GM23338 (cell line): Measurements from ENCODE around the gene C11orf71. TPM values are rescaled to one million over a fixed set of nuclear protein-coding genes. Genes with fewer than 3 reads are reported as not detected.

ENCODE experiments used
- ATAC-seq: fragments of 200-7000 bp; cut with Tn5 transposase; 3 replicates; pipeline ENCODE4 v1.9.1; 2020
- DNase-seq: peaks from one replicate; pipeline ENCODE4 v3.0.0-alpha.2; 2015; ENCODE audit warnings: low spot score
- H2AFZ ChIP-seq: fragments of 200-600 bp; sonication (generic); 2 replicates; pipeline ENCODE4 v1.8.0; 2016; ENCODE audit warnings: antibody characterized with exemption, mild to moderate bottlenecking, moderate library complexity
- H3F3A ChIP-seq: fragments of 200-600 bp; sonication (generic); replicated peaks from 2 replicates; pipeline ENCODE4 v1.8.0; 2017; ENCODE audit warnings: antibody characterized with exemption, mixed run types, low read depth
- H3K27ac ChIP-seq: fragments of 200-600 bp; sonication (generic); 2 replicates; pipeline ENCODE4 v1.6.1; 2016; ENCODE audit warnings: low read depth
- H3K27me3 ChIP-seq: fragments of 200-600 bp; sonication (generic); 2 replicates; pipeline ENCODE4 v1.8.0; 2016; ENCODE audit warnings: mild to moderate bottlenecking, mixed run types, moderate library complexity; ENCODE audit not compliant: insufficient read depth
- H3K36me3 ChIP-seq: fragments of 200-600 bp; sonication (generic); 2 replicates; pipeline ENCODE4 v1.8.0; 2016; ENCODE audit warnings: mild to moderate bottlenecking; ENCODE audit not compliant: insufficient read depth
- H3K4me1 ChIP-seq: fragments of 200-600 bp; sonication (generic); 2 replicates; pipeline ENCODE4 v1.8.0; 2016; ENCODE audit warnings: mild to moderate bottlenecking, moderate library complexity; ENCODE audit not compliant: insufficient read depth
- H3K4me2 ChIP-seq: fragments of 200-600 bp; sonication (generic); 2 replicates; pipeline ENCODE4 v1.7.1; 2017; ENCODE audit warnings: mixed run types
- H3K4me3 ChIP-seq: fragments of 200-600 bp; sonication (generic); 2 replicates; pipeline ENCODE4 v1.6.1; 2016; ENCODE audit warnings: mixed run types
- H3K79me2 ChIP-seq: fragments of 200-600 bp; sonication (generic); replicated peaks from 2 replicates; pipeline ENCODE4 v1.8.0; 2017; ENCODE audit warnings: mild to moderate bottlenecking; ENCODE audit not compliant: insufficient read depth
- H3K9me2 ChIP-seq: fragments of 200-600 bp; sonication (generic); 2 replicates; pipeline ENCODE4 v1.8.0; 2017; ENCODE audit not compliant: insufficient read depth
- H4K20me1 ChIP-seq: fragments of 200-600 bp; sonication (generic); replicated peaks from 2 replicates; pipeline ENCODE4 v1.8.0; 2017; ENCODE audit warnings: mild to moderate bottlenecking; ENCODE audit not compliant: insufficient read depth
- H3K27ac Mint-ChIP-seq: 2 replicates; pipeline ENCODE4 v1.8.0; 2020; ENCODE audit warnings: inconsistent platforms, mild to moderate bottlenecking, moderate library complexity, mixed read lengths
- H3K27me3 Mint-ChIP-seq: 3 replicates; pipeline ENCODE4 v1.8.0; 2022; ENCODE audit warnings: low read depth, mild to moderate bottlenecking, moderate library complexity, mixed read lengths, inconsistent platforms; ENCODE audit not compliant: insufficient read depth, poor library complexity
- H3K36me3 Mint-ChIP-seq: 3 replicates; pipeline ENCODE4 v1.8.0; 2021; ENCODE audit warnings: low read depth, mild to moderate bottlenecking, inconsistent platforms, moderate library complexity, mixed read lengths
- H3K4me1 Mint-ChIP-seq: 3 replicates; pipeline ENCODE4 v1.8.0; 2020; ENCODE audit warnings: mild to moderate bottlenecking, inconsistent platforms, mixed read lengths
- H3K4me3 Mint-ChIP-seq: 3 replicates; pipeline ENCODE4 v1.8.0; 2021; ENCODE audit warnings: moderate library complexity, mild to moderate bottlenecking, inconsistent platforms, mixed read lengths
- H3K9me3 Mint-ChIP-seq: 3 replicates; pipeline ENCODE4 v1.8.0; 2020; ENCODE audit warnings: moderate library complexity, mild to moderate bottlenecking, inconsistent platforms, mixed read lengths
- CREB1 ChIP-seq: fragments of 250-450 bp; sonication (Bioruptor Pico); IDR thresholded peaks from 2 replicates; pipeline ENCODE4 v1.5.0; 2020; ENCODE audit warnings: low read depth, mild to moderate bottlenecking, moderate library complexity
- EZH2phosphoT487 ChIP-seq: fragments of 200-600 bp; sonication (generic); IDR thresholded peaks from one replicate; pipeline ENCODE4 v1.8.1; 2018; ENCODE audit warnings: antibody characterized with exemption; ENCODE audit not compliant: unreplicated experiment
- JUNB ChIP-seq: IDR thresholded peaks from one replicate; pipeline ENCODE4 v1.6.1; 2016; ENCODE audit warnings: antibody characterized with exemption; ENCODE audit not compliant: unreplicated experiment
- NANOG ChIP-seq: IDR thresholded peaks from 2 replicates; pipeline ENCODE4 v1.6.1; 2016; ENCODE audit warnings: antibody characterized with exemption, borderline replicate concordance
- POLR2AphosphoS5 ChIP-seq: IDR thresholded peaks from 2 replicates; pipeline ENCODE4 v1.6.1; 2016; ENCODE audit warnings: antibody characterized with exemption, low read depth
- STAT1 ChIP-seq: IDR thresholded peaks from one replicate; pipeline ENCODE4 v1.6.1; 2016; ENCODE audit warnings: antibody characterized with exemption; ENCODE audit not compliant: unreplicated experiment
- ZNF114 ChIP-seq: fragments of 250-450 bp; sonication (Bioruptor Pico); IDR thresholded peaks from 2 replicates; pipeline ENCODE4 v1.5.0; 2020; ENCODE audit warnings: mild to moderate bottlenecking, moderate library complexity
- ZNF331 ChIP-seq: fragments of 250-450 bp; sonication (Bioruptor Pico); IDR thresholded peaks from 2 replicates; pipeline ENCODE4 v1.5.0; 2020; ENCODE audit warnings: low read depth, mild to moderate bottlenecking, moderate library complexity
- polyA plus RNA-seq: library from polyadenylated mRNA; unstranded; fragments of >200 nt; fragmentation: Nextera tagmentation; extraction: Ambion mirVana; gene quantifications from 2 replicates; pipeline ENCODE4 v1.2.1, GENCODE V29; 2016
- total RNA-seq: library from RNA; depleted of rRNA; stranded (reverse); fragments of >200 nt; shearing (Covaris generic); gene quantifications from 2 replicates; pipeline ENCODE4 v1.2.3, GENCODE V29; 2014
- TF ChIP-seq, protein P1 (sequence below): IDR thresholded peaks from one replicate; pipeline ENCODE4 v1.6.1; 2018; ENCODE audit warnings: antibody characterized with exemption; ENCODE audit not compliant: unreplicated experiment
- TF ChIP-seq, protein P2 (sequence below): IDR thresholded peaks from 2 replicates; pipeline ENCODE4 v1.6.1; 2016; ENCODE audit warnings: antibody characterized with exemption
- TF ChIP-seq, protein P3 (sequence below): fragments of 250-450 bp; sonication (Bioruptor Pico); IDR thresholded peaks from 2 replicates; pipeline ENCODE4 v1.5.0; 2020; ENCODE audit warnings: mild to moderate bottlenecking, moderate library complexity
- TF ChIP-seq, protein P4 (sequence below), 2 experiments: fragments of 200-600 bp in 1 of 2; sonication (generic) in 1 of 2; conservative IDR thresholded peaks; 2 replicates each; pipeline versions ENCODE4 v1.5.1 to v1.6.1; 2016 to 2017; ENCODE audit warnings: antibody characterized with exemption in 2 of 2, low read depth in 2 of 2, mild to moderate bottlenecking in 2 of 2, moderate library complexity in 1 of 2

The C11orf71 gene
- total and polyA plus RNA-seq, 2 experiments from 2014 or later = 5.8 to 8.7 TPM

DNA sequence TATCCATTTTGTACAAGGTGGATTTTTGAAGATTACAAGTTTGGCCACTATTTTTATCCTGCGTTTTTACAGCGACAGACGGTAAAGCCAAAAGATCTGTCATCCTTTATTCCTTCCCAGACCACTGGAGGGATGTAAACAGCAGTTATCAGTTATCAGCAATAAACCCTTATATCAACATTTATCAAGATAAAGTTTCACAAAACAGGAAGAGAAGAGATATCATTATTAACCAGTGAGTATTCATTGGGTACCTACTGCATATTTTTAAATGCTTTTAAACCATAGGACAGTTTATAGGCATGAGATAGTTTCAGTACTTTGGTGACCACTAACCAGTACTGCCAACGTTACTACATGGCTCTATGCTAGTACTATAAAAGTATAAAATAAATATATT is 33.1 kb upstream of the C11orf71 start:
- Histone ChIP-seq H3F3A (peaks cover 5% of the 10 kb centered on the region; the same call in 1 of the 2 replicates), H4K20me1 (no peaks in the 10 kb centered on the region), H3K36me3 (no peaks in the 10 kb centered on the region), H3K9me2 (no peaks in the 10 kb centered on the region), H2AFZ (no peak overlapping the region), H3K27me3 (no peaks in the 10 kb centered on the region), H3K4me2 (no peak overlapping the region), H3K79me2 (no peaks in the 10 kb centered on the region), H3K4me1 (peaks cover 9% of the 10 kb centered on the region), H3K27ac (no peak overlapping the region), H3K4me3 (no peak overlapping the region)
- H3K4me3 Mint-ChIP-seq = no peak overlapping the region
- peaks cover 19% of the 10 kb centered on the region; the same call in 2 of the 3 replicates for H3K4me1 Mint-ChIP-seq
- TF ChIP-seq NANOG (no peak), POLR2AphosphoS5 (no peak), EZH2phosphoT487 (no peak), JUNB (no peak), ZNF114 (CRISPR knock-in tag) (no peak), ZNF331 (CRISPR knock-in tag) (no peak), CREB1 (CRISPR knock-in tag) (no peak), STAT1 (no peak)
- TF ChIP-seq, protein P1, sequence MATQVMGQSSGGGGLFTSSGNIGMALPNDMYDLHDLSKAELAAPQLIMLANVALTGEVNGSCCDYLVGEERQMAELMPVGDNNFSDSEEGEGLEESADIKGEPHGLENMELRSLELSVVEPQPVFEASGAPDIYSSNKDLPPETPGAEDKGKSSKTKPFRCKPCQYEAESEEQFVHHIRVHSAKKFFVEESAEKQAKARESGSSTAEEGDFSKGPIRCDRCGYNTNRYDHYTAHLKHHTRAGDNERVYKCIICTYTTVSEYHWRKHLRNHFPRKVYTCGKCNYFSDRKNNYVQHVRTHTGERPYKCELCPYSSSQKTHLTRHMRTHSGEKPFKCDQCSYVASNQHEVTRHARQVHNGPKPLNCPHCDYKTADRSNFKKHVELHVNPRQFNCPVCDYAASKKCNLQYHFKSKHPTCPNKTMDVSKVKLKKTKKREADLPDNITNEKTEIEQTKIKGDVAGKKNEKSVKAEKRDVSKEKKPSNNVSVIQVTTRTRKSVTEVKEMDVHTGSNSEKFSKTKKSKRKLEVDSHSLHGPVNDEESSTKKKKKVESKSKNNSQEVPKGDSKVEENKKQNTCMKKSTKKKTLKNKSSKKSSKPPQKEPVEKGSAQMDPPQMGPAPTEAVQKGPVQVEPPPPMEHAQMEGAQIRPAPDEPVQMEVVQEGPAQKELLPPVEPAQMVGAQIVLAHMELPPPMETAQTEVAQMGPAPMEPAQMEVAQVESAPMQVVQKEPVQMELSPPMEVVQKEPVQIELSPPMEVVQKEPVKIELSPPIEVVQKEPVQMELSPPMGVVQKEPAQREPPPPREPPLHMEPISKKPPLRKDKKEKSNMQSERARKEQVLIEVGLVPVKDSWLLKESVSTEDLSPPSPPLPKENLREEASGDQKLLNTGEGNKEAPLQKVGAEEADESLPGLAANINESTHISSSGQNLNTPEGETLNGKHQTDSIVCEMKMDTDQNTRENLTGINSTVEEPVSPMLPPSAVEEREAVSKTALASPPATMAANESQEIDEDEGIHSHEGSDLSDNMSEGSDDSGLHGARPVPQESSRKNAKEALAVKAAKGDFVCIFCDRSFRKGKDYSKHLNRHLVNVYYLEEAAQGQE = no peak
- TF ChIP-seq, protein P2, sequence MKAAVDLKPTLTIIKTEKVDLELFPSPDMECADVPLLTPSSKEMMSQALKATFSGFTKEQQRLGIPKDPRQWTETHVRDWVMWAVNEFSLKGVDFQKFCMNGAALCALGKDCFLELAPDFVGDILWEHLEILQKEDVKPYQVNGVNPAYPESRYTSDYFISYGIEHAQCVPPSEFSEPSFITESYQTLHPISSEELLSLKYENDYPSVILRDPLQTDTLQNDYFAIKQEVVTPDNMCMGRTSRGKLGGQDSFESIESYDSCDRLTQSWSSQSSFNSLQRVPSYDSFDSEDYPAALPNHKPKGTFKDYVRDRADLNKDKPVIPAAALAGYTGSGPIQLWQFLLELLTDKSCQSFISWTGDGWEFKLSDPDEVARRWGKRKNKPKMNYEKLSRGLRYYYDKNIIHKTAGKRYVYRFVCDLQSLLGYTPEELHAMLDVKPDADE = no peak
- TF ChIP-seq, protein P3, sequence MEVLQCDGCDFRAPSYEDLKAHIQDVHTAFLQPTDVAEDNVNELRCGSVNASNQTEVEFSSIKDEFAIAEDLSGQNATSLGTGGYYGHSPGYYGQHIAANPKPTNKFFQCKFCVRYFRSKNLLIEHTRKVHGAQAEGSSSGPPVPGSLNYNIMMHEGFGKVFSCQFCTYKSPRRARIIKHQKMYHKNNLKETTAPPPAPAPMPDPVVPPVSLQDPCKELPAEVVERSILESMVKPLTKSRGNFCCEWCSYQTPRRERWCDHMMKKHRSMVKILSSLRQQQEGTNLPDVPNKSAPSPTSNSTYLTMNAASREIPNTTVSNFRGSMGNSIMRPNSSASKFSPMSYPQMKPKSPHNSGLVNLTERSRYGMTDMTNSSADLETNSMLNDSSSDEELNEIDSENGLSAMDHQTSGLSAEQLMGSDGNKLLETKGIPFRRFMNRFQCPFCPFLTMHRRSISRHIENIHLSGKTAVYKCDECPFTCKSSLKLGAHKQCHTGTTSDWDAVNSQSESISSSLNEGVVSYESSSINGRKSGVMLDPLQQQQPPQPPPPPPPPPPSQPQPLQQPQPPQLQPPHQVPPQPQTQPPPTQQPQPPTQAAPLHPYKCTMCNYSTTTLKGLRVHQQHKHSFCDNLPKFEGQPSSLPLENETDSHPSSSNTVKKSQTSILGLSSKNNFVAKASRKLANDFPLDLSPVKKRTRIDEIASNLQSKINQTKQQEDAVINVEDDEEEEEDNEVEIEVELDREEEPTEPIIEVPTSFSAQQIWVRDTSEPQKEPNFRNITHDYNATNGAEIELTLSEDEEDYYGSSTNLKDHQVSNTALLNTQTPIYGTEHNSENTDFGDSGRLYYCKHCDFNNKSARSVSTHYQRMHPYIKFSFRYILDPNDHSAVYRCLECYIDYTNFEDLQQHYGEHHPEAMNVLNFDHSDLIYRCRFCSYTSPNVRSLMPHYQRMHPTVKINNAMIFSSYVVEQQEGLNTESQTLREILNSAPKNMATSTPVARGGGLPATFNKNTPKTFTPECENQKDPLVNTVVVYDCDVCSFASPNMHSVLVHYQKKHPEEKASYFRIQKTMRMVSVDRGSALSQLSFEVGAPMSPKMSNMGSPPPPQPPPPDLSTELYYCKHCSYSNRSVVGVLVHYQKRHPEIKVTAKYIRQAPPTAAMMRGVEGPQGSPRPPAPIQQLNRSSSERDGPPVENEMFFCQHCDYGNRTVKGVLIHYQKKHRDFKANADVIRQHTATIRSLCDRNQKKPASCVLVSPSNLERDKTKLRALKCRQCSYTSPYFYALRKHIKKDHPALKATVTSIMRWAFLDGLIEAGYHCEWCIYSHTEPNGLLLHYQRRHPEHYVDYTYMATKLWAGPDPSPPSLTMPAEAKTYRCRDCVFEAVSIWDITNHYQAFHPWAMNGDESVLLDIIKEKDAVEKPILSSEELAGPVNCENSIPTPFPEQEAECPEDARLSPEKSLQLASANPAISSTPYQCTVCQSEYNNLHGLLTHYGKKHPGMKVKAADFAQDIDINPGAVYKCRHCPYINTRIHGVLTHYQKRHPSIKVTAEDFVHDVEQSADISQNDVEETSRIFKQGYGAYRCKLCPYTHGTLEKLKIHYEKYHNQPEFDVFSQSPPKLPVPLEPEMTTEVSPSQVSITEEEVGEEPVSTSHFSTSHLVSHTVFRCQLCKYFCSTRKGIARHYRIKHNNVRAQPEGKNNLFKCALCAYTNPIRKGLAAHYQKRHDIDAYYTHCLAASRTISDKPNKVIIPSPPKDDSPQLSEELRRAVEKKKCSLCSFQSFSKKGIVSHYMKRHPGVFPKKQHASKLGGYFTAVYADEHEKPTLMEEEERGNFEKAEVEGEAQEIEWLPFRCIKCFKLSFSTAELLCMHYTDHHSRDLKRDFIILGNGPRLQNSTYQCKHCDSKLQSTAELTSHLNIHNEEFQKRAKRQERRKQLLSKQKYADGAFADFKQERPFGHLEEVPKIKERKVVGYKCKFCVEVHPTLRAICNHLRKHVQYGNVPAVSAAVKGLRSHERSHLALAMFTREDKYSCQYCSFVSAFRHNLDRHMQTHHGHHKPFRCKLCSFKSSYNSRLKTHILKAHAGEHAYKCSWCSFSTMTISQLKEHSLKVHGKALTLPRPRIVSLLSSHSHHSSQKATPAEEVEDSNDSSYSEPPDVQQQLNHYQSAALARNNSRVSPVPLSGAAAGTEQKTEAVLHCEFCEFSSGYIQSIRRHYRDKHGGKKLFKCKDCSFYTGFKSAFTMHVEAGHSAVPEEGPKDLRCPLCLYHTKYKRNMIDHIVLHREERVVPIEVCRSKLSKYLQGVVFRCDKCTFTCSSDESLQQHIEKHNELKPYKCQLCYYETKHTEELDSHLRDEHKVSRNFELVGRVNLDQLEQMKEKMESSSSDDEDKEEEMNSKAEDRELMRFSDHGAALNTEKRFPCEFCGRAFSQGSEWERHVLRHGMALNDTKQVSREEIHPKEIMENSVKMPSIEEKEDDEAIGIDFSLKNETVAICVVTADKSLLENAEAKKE = no peak
- TF ChIP-seq, protein P4, sequence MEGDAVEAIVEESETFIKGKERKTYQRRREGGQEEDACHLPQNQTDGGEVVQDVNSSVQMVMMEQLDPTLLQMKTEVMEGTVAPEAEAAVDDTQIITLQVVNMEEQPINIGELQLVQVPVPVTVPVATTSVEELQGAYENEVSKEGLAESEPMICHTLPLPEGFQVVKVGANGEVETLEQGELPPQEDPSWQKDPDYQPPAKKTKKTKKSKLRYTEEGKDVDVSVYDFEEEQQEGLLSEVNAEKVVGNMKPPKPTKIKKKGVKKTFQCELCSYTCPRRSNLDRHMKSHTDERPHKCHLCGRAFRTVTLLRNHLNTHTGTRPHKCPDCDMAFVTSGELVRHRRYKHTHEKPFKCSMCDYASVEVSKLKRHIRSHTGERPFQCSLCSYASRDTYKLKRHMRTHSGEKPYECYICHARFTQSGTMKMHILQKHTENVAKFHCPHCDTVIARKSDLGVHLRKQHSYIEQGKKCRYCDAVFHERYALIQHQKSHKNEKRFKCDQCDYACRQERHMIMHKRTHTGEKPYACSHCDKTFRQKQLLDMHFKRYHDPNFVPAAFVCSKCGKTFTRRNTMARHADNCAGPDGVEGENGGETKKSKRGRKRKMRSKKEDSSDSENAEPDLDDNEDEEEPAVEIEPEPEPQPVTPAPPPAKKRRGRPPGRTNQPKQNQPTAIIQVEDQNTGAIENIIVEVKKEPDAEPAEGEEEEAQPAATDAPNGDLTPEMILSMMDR (conservative IDR thresholded peaks at IDR 0.05; ENCODE audit: low read depth in 2 of 2) = no peak
- H3K27ac Mint-ChIP-seq = no peak overlapping the region
- H3K27me3 Mint-ChIP-seq = no peaks in the 10 kb centered on the region
- no peaks in the 10 kb centered on the region for H3K36me3 Mint-ChIP-seq
- DNase-seq (no peak), ATAC-seq (no peak)
- no peaks in the 10 kb centered on the region for H3K9me3 Mint-ChIP-seq
